Endothelial cell (in vitro differentiated cells): ENCODE data around the gene ATAD2B. TPM values are rescaled to one million over a fixed set of nuclear protein-coding genes. Genes with fewer than 3 reads are reported as not detected.
A peak's percentile ranks its signal among the peaks of the same experiment; 100 is the strongest.
"Not testable (repeated sequence)": the region's sequence is repeated elsewhere in the genome, so short reads cannot be mapped to it uniquely, and the experiment has no call there.

Source experiments
- DNase-seq: peaks from one replicate; pipeline ENCODE4 v3.0.0; 2021; ENCODE audit warnings: low spot score
- H3K27ac Mint-ChIP-seq: one replicate; pipeline ENCODE4 v1.8.0; 2021; ENCODE audit warnings: mixed read lengths, inconsistent platforms; ENCODE audit not compliant: unreplicated experiment
- H3K27me3 Mint-ChIP-seq: one replicate; pipeline ENCODE4 v1.8.0; 2021; ENCODE audit warnings: mild to moderate bottlenecking, moderate library complexity, mixed read lengths, inconsistent platforms; ENCODE audit not compliant: unreplicated experiment
- H3K36me3 Mint-ChIP-seq: one replicate; pipeline ENCODE4 v1.8.0; 2021; ENCODE audit warnings: mild to moderate bottlenecking, low read depth, mixed read lengths, inconsistent platforms; ENCODE audit not compliant: unreplicated experiment
- H3K4me1 Mint-ChIP-seq: one replicate; pipeline ENCODE4 v1.8.0; 2021; ENCODE audit warnings: mild to moderate bottlenecking, mixed read lengths, inconsistent platforms; ENCODE audit not compliant: unreplicated experiment
- H3K4me3 Mint-ChIP-seq: one replicate; pipeline ENCODE4 v1.8.0; 2021; ENCODE audit warnings: mild to moderate bottlenecking, mixed read lengths, inconsistent platforms; ENCODE audit not compliant: unreplicated experiment
- H3K9me3 Mint-ChIP-seq: one replicate; pipeline ENCODE4 v1.8.0; 2021; ENCODE audit warnings: mixed read lengths, inconsistent platforms; ENCODE audit not compliant: unreplicated experiment
- CTCF ChIP-seq: fragments of 200-600 bp; sonication (generic); IDR thresholded peaks from one replicate; pipeline ENCODE4 v1.5.0; 2021; ENCODE audit warnings: antibody characterized with exemption; ENCODE audit not compliant: unreplicated experiment
- long read RNA-seq: library from polyadenylated mRNA; unstranded; transcript quantifications from one replicate; pipeline ENCODE4 v2.0.0, GENCODE V29; 2020; ENCODE audit not compliant: unreplicated experiment
- total RNA-seq: library from RNA; stranded (reverse); fragmentation: NEBNext Ultra II Directional; extraction: Animal tissue kit (Norgen Biotek cat#: 25700); gene quantifications from one replicate; pipeline ENCODE4 v1.2.1, GENCODE V29; 2021; ENCODE audit not compliant: unreplicated experiment

The ATAD2B gene
- total RNA-seq: 23.6 TPM
- long read RNA-seq: 0 reads

- Mint-ChIP-seq H3K27me3 (peaks cover 10% of the 10 kb centered on the region), H3K9me3 (no peaks in the 10 kb centered on the region), H3K4me1 (peaks cover 24% of the 10 kb centered on the region), H3K36me3 (no peaks in the 10 kb centered on the region), H3K4me3 (peak within 1 kb of the TSS; percentile 99), H3K27ac (peak within 1 kb of the TSS; percentile 98)
- TF ChIP-seq CTCF: peak; percentile 74
- peak; percentile 98 for DNase-seq
These were observed at the start of gene ATAD2B for GRCh38 chr2:23926750-23927571. TSS of gene ATAD2B (minus strand) at chr2:23927123. CDS start at chr2:23926770, 353 bp downstream.

- no peaks in the 10 kb centered on the region for H3K4me1 Mint-ChIP-seq
- H3K27ac Mint-ChIP-seq: no peak overlapping the region
- TF ChIP-seq CTCF: no peak
- no peak overlapping the region for H3K4me3 Mint-ChIP-seq
- no peak for DNase-seq
- peaks cover 4% of the 10 kb centered on the region for H3K36me3 Mint-ChIP-seq
- no peaks in the 10 kb centered on the region for H3K27me3 Mint-ChIP-seq
- H3K9me3 Mint-ChIP-seq: no peaks in the 10 kb centered on the region
These were observed 40.9 kb upstream of the ATAD2B start for GRCh38 chr2:23967846-23968245.

DNA sequence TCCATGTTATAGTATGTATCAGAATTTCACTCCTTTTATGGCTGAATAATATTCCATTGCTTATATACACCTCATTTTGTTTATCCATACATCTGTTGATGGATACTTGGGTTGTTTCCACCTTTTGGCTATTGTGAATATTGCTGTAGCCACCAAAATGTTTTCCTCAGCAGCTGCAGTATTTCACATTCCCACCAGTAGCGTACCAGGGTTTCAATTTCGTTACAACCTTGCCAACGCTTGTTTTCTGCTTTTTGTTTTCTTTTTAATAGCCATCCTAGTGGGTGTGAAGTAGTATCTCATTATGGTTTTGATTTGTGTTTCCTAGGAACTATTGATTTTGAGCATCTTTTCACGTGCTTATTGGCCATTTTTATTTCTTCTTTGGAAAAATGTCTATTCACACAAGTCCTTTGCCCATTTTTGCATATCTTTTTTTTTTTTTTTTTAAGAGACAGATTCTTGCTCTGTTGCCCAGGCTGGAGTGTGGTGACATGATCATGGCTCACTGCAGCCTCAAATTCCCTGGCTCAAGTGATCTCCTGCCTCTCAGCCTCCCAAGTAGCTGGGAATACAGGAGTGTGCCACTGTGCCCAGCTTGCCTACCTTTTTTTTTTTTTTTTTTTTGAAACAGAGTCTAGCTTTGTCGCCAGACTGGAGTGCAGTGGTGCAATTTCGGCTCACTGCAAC is 27.5 kb upstream of the ATAD2B start:
- no peak for TF ChIP-seq CTCF
- no peaks in the 10 kb centered on the region for H3K4me1 Mint-ChIP-seq
- no peak overlapping the region for H3K27ac Mint-ChIP-seq
- H3K9me3 Mint-ChIP-seq: no peaks in the 10 kb centered on the region
- no peak for DNase-seq
- peaks cover under 1% of the 10 kb centered on the region for H3K36me3 Mint-ChIP-seq
- H3K27me3 Mint-ChIP-seq: no peaks in the 10 kb centered on the region
- H3K4me3 Mint-ChIP-seq: no peak overlapping the region

DNA sequence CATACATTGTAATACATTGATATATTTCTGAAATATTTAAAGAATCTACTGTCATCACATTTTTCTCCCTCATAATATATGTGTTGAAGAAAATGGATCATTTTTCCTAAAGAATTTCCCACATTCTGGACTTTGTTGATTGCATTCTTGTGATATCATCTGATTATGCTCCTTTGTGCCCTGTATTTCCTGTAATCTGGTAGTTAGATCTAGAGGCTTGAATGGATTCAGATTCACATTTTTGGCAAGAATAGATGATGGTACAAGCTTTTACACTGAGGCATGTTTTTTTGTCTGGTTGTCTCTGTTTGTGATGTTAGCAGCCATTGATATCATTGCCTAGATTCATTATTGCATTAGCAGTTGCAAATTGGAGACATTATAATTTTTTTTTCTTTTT is 26.7 kb upstream of the ATAD2B start:
- no peaks in the 10 kb centered on the region for H3K4me1 Mint-ChIP-seq
- no peak overlapping the region for H3K4me3 Mint-ChIP-seq
- DNase-seq: no peak
- no peaks in the 10 kb centered on the region for H3K27me3 Mint-ChIP-seq
- H3K36me3 Mint-ChIP-seq: no peaks in the 10 kb centered on the region
- no peak for TF ChIP-seq CTCF
- H3K27ac Mint-ChIP-seq: no peak overlapping the region
- H3K9me3 Mint-ChIP-seq: no peaks in the 10 kb centered on the region

GRCh38 chr2:23952558-23952957 is 25.6 kb upstream of the ATAD2B start:
- not testable (repeated sequence) for H3K27ac Mint-ChIP-seq, DNase-seq, H3K36me3 Mint-ChIP-seq, H3K27me3 Mint-ChIP-seq, H3K4me1 Mint-ChIP-seq, H3K4me3 Mint-ChIP-seq, H3K9me3 Mint-ChIP-seq
